SK-N-SH treated with all-trans-retinoic acid at 6 μM for 48 hours (cell line): ENCODE data around the gene SLC36A3.

Source experiments
- ATAC-seq: fragments of 200-7000 bp; cut with Tn5 transposase; 3 replicates; pipeline ENCODE4 v1.9.1; 2020; ENCODE audit warnings: mild to moderate bottlenecking, moderate library complexity
- ARNTL ChIP-seq: fragments of 450-650 bp; formaldehyde crosslinking; IDR thresholded peaks from 2 replicates; pipeline ENCODE4 v1.5.0; 2020; ENCODE audit warnings: low read depth, mild to moderate bottlenecking, moderate library complexity, borderline replicate concordance
- BACH2 ChIP-seq: fragments of 250-450 bp; sonication (Bioruptor Pico); IDR thresholded peaks from 2 replicates; pipeline ENCODE4 v1.9.0; 2021; ENCODE audit warnings: mild to moderate bottlenecking, borderline replicate concordance
- CREB5 ChIP-seq: fragments of 250-450 bp; sonication (Bioruptor Pico); IDR thresholded peaks from 2 replicates; pipeline ENCODE4 v1.5.1; 2020; ENCODE audit warnings: low read depth, mild to moderate bottlenecking, moderate library complexity
- CSRNP3 ChIP-seq: fragments of 250-450 bp; sonication (Bioruptor Pico); IDR thresholded peaks from 2 replicates; pipeline ENCODE4 v1.5.1; 2021; ENCODE audit warnings: mild to moderate bottlenecking, moderate library complexity
- ESRRG ChIP-seq: fragments of 250-450 bp; sonication (Bioruptor Pico); IDR thresholded peaks from 2 replicates; pipeline ENCODE4 v1.6.1; 2021; ENCODE audit warnings: mild to moderate bottlenecking
- ISL1 ChIP-seq: fragments of 250-450 bp; sonication (Bioruptor Pico); IDR thresholded peaks from 2 replicates; pipeline ENCODE4 v2.1.2; 2022; ENCODE audit warnings: mild to moderate bottlenecking, moderate library complexity
- OSR1 ChIP-seq: fragments of 250-450 bp; sonication (Bioruptor Pico); IDR thresholded peaks from 2 replicates; pipeline ENCODE4 v1.8.0; 2022; ENCODE audit warnings: moderate library complexity, mild to moderate bottlenecking, inconsistent platforms
- PATZ1 ChIP-seq: fragments of 250-450 bp; sonication (Bioruptor Pico); IDR thresholded peaks from 2 replicates; pipeline ENCODE4 v1.8.0; 2020; ENCODE audit warnings: mild to moderate bottlenecking, moderate library complexity, borderline replicate concordance
- RARB ChIP-seq: fragments of 250-450 bp; sonication (Bioruptor Pico); IDR thresholded peaks from 2 replicates; pipeline ENCODE4 v1.8.0; 2021; ENCODE audit warnings: mild to moderate bottlenecking, moderate library complexity
- SNAI2 ChIP-seq: fragments of 250-450 bp; sonication (Bioruptor Pico); IDR thresholded peaks from 2 replicates; pipeline ENCODE4 v1.5.0; 2020; ENCODE audit warnings: mild to moderate bottlenecking, moderate library complexity
- TCF4 ChIP-seq: fragments of 250-450 bp; sonication (Bioruptor Pico); IDR thresholded peaks from 2 replicates; pipeline ENCODE4 v1.8.0; 2021; ENCODE audit warnings: mild to moderate bottlenecking, moderate library complexity, borderline replicate concordance
- TOX ChIP-seq: fragments of 250-450 bp; sonication (Bioruptor Pico); IDR thresholded peaks from 2 replicates; pipeline ENCODE4 v1.8.0; 2021; ENCODE audit warnings: mild to moderate bottlenecking, moderate library complexity, borderline replicate concordance
- TSHZ2 ChIP-seq: fragments of 250-450 bp; sonication (Bioruptor Pico); IDR thresholded peaks from 2 replicates; pipeline ENCODE4 v1.5.0; 2020; ENCODE audit warnings: mild to moderate bottlenecking, moderate library complexity
- ZC3H10 ChIP-seq: fragments of 250-450 bp; sonication (Bioruptor Pico); IDR thresholded peaks from 2 replicates; pipeline ENCODE4 v1.5.1; 2021; ENCODE audit warnings: mild to moderate bottlenecking, moderate library complexity
- ZFP3 ChIP-seq: fragments of 250-450 bp; sonication (Bioruptor Pico); IDR thresholded peaks from 2 replicates; pipeline ENCODE4 v1.5.0; 2020; ENCODE audit warnings: mild to moderate bottlenecking, moderate library complexity
- ZFP30 ChIP-seq: fragments of 450-650 bp; formaldehyde crosslinking; IDR thresholded peaks from 2 replicates; pipeline ENCODE4 v1.5.0; 2022; ENCODE audit warnings: mild to moderate bottlenecking, moderate library complexity
- ZNF565 ChIP-seq: fragments of 450-650 bp; formaldehyde crosslinking; conservative IDR thresholded peaks from 2 replicates; pipeline ENCODE4 v1.5.0; 2020; ENCODE audit warnings: low read depth, mild to moderate bottlenecking, moderate library complexity
- ZNF70 ChIP-seq: fragments of 450-650 bp; formaldehyde crosslinking; IDR thresholded peaks from 2 replicates; pipeline ENCODE4 v1.5.0; 2020; ENCODE audit warnings: mild to moderate bottlenecking, moderate library complexity
- ZNF8 ChIP-seq: fragments of 450-650 bp; formaldehyde crosslinking; IDR thresholded peaks from 2 replicates; pipeline ENCODE4 v1.5.0; 2020; ENCODE audit warnings: mild to moderate bottlenecking, moderate library complexity

The SLC36A3 gene

GRCh38 chr5:151326266-151326665 lies 22.7 kb upstream of the SLC36A3 start (continued):
- no peak for TF ChIP-seq CREB5 (CRISPR knock-in tag)
- TF ChIP-seq, all 23 proteins: peak for 0

- TF ChIP-seq TCF4 (CRISPR knock-in tag) (no peak), ISL1 (CRISPR knock-in tag) (no peak), ZFP30 (CRISPR knock-in tag) (no peak), BACH2 (CRISPR knock-in tag) (no peak), ARNTL (CRISPR knock-in tag) (no peak), ESRRG (CRISPR knock-in tag) (no peak), ZNF565 (CRISPR knock-in tag) (no peak), SNAI2 (CRISPR knock-in tag) (no peak), CSRNP3 (no peak), TSHZ2 (CRISPR knock-in tag) (no peak), PATZ1 (CRISPR knock-in tag) (no peak), TOX (CRISPR knock-in tag) (no peak), ZFP3 (CRISPR knock-in tag) (no peak), ZNF70 (CRISPR knock-in tag) (no peak), CREB5 (CRISPR knock-in tag) (no peak), RARB (CRISPR knock-in tag) (no peak), ZC3H10 (CRISPR knock-in tag) (no peak), OSR1 (CRISPR knock-in tag) (no peak)
- TF ChIP-seq, all 23 proteins: peak for 0
- no peak for ATAC-seq
Observed at GRCh38 chr5:151320481-151320880, 16.9 kb upstream of the SLC36A3 start.

- peak; percentile 74 for ATAC-seq
- no peak for TF ChIP-seq BACH2 (CRISPR knock-in tag)
Observed at GRCh38 chr5:151318850-151319732, 15.5 kb upstream of the SLC36A3 start.

- ATAC-seq: no peak
- TF ChIP-seq ZC3H10 (CRISPR knock-in tag) (no peak), SNAI2 (CRISPR knock-in tag) (no peak), ZFP3 (CRISPR knock-in tag) (no peak), ZNF8 (no peak), ISL1 (CRISPR knock-in tag) (no peak), CREB5 (CRISPR knock-in tag) (no peak), TSHZ2 (CRISPR knock-in tag) (no peak), TCF4 (CRISPR knock-in tag) (no peak), TOX (CRISPR knock-in tag) (no peak), ZNF565 (CRISPR knock-in tag) (no peak), OSR1 (CRISPR knock-in tag) (no peak), BACH2 (CRISPR knock-in tag) (no peak)
Observed at GRCh38 chr5:151317871-151318270, 14.3 kb upstream of the SLC36A3 start.
